Keratinocyte (primary cell): ENCODE data around the gene REPS1. TPM values are rescaled to one million over a fixed set of nuclear protein-coding genes. Genes with fewer than 3 reads are reported as not detected.

Source experiments
- DNase-seq: peaks from one replicate; pipeline ENCODE4 v3.0.0-alpha.2; 2011; ENCODE audit warnings: low read depth, missing footprints, low spot score
- FAIRE-seq: peaks from 2 replicates; lab custom pipeline; 2011; peaks lifted over from hg19 to GRCh38; lab: Jason Lieb, UNC
- H2AFZ ChIP-seq: 2 replicates; pipeline ENCODE4 v1.6.0; 2012; ENCODE audit warnings: low read length, control low read depth, inconsistent platforms; ENCODE audit not compliant: control insufficient read depth
- H3K27ac ChIP-seq: 2 replicates; pipeline ENCODE4 v1.5.1; 2011; ENCODE audit warnings: low read length; ENCODE audit not compliant: control insufficient read depth, insufficient read depth
- H3K27me3 ChIP-seq: 3 replicates; pipeline ENCODE4 v1.6.0; 2011; ENCODE audit warnings: low read length; ENCODE audit not compliant: control insufficient read depth, insufficient read depth; ENCODE audit errors: extremely low read depth
- H3K36me3 ChIP-seq, 2 experiments: 2 replicates in 1 of 2; 3 replicates in 1 of 2; pipeline ENCODE4 v1.5.1; 2011; ENCODE audit warnings: low read length in 2 of 2, mild to moderate bottlenecking in 1 of 2; ENCODE audit not compliant: control insufficient read depth in 2 of 2, insufficient read depth in 2 of 2; ENCODE audit errors: extremely low read depth in 1 of 2
- H3K4me1 ChIP-seq: 3 replicates; pipeline ENCODE4 v1.5.1; 2011; ENCODE audit warnings: low read length; ENCODE audit not compliant: control insufficient read depth, insufficient read depth; ENCODE audit errors: extremely low read depth
- H3K4me2 ChIP-seq: 3 replicates; pipeline ENCODE4 v1.6.0; 2011; ENCODE audit warnings: low read depth, low read length; ENCODE audit not compliant: control insufficient read depth, insufficient read depth; ENCODE audit errors: extremely low read depth
- H3K4me3 ChIP-seq, 3 experiments: fragments of 200-600 bp in 1 of 3; sonication (generic) in 1 of 3; 2 replicates in 2 of 3; 3 replicates in 1 of 3; pipeline ENCODE4 v1.5.1; 2011 to 2016; ENCODE audit warnings: low read length in 3 of 3, mild to moderate bottlenecking in 3 of 3, control low read depth in 2 of 3, inconsistent platforms in 1 of 3, low read depth in 1 of 3, mixed read lengths in 1 of 3, mixed run types in 1 of 3, moderate library complexity in 1 of 3; ENCODE audit not compliant: control insufficient read depth in 2 of 3, insufficient read depth in 2 of 3; ENCODE audit errors: extremely low read depth in 1 of 3
- H3K79me2 ChIP-seq: 2 replicates; pipeline ENCODE4 v1.6.0; 2012; ENCODE audit warnings: low read length; ENCODE audit not compliant: control insufficient read depth, insufficient read depth
- H3K9ac ChIP-seq: 3 replicates; pipeline ENCODE4 v1.6.0; 2011; ENCODE audit warnings: low read length; ENCODE audit not compliant: control insufficient read depth, insufficient read depth; ENCODE audit errors: extremely low read depth
- H3K9me1 ChIP-seq: 3 replicates; pipeline ENCODE4 v1.6.0; 2011; ENCODE audit warnings: low read length; ENCODE audit not compliant: control insufficient read depth, insufficient read depth; ENCODE audit errors: extremely low read depth
- H3K9me3 ChIP-seq: 2 replicates; pipeline ENCODE4 v1.5.1; 2012; ENCODE audit warnings: low read depth, low read length; ENCODE audit not compliant: control insufficient read depth
- H4K20me1 ChIP-seq: 3 replicates; pipeline ENCODE4 v1.6.0; 2011; ENCODE audit warnings: low read length; ENCODE audit not compliant: control insufficient read depth, insufficient read depth; ENCODE audit errors: extremely low read depth
- CTCF ChIP-seq, 3 experiments: IDR thresholded peaks in 1 of 3; conservative IDR thresholded peaks in 1 of 3; optimal IDR thresholded peaks in 1 of 3; 2 replicates in 2 of 3; 3 replicates in 1 of 3; pipeline versions ENCODE3 to v1.5.1; 2011; ENCODE audit warnings: low read length in 3 of 3, mild to moderate bottlenecking in 3 of 3, moderate library complexity in 2 of 3, control low read depth in 1 of 3, inconsistent platforms in 1 of 3; ENCODE audit not compliant: insufficient read depth in 2 of 3; ENCODE audit errors: extremely low read depth in 1 of 3
- EZH2 ChIP-seq: IDR thresholded peaks from one replicate; pipeline ENCODE4 v1.6.1; 2012; ENCODE audit warnings: inconsistent platforms, mild to moderate bottlenecking, low read length, moderate library complexity
- dilution Hi-C: fragments of 300-500 bp; cut with MboI; formaldehyde crosslinking; loops from one replicate; pipeline ENCODE4 v1.7.0; 2020; ENCODE audit warnings: low sequenced_read_pairs; ENCODE audit not compliant: extremely low pct_ligation_motif_present
- polyA plus RNA-seq, 5 experiments: library from polyadenylated mRNA; depleted of rRNA in 3 of 5; stranded (reverse) in 3 of 5; stranded (forward) in 1 of 5; unstranded in 1 of 5; fragments of >200 nt; gene quantifications; 1 replicate in 1 of 5; 2 replicates in 3 of 5; 3 replicates in 1 of 5; pipeline versions ENCODE4 v1.2.1 to v1.2.3, GENCODE V29; 2011 to 2012; ENCODE audit warnings: missing spikeins in 2 of 5, low read depth in 1 of 5, low replicate concordance in 1 of 5

The REPS1 gene
- polyA plus RNA-seq, 1 donor (not counting 4 experiments of a cell fraction or from before 2014, with no cell fraction given): 61.3 TPM

GRCh38 chr6:138970856-138971425 is 17.1 kb downstream of the REPS1 start:
- no peaks in the 10 kb centered on the region for H3K36me3 ChIP-seq
- DNase-seq: peak; percentile 67
- TF ChIP-seq EZH2: no peak
- no peak for TF ChIP-seq CTCF (optimal IDR thresholded peaks at IDR 0.05 in 1 of 3, IDR thresholded peaks at IDR 0.05 in 1 of 3, conservative IDR thresholded peaks at IDR 0.05 in 1 of 3; ENCODE audit: extremely low read depth in 1 of 3, insufficient read depth in 2 of 3, low read length in 3 of 3)
- peaks cover 2% of the 10 kb centered on the region for H3K9me1 ChIP-seq
- H3K27me3 ChIP-seq: no peaks in the 10 kb centered on the region
- H3K4me2 ChIP-seq: peak overlapping the region; percentile 81
- H4K20me1 ChIP-seq: no peaks in the 10 kb centered on the region
- H3K27ac ChIP-seq: peak overlapping the region; percentile 91
- H2AFZ ChIP-seq: no peak overlapping the region
- H3K9ac ChIP-seq: peak overlapping the region; percentile 72
- dilution Hi-C loops: no loop called here
- H3K79me2 ChIP-seq: peaks cover 83% of the 10 kb centered on the region
- FAIRE-seq: peak; percentile 91
- H3K4me3 ChIP-seq: peak overlapping the region in 1 of 3 experiments; percentile 25
- peaks cover 54% of the 10 kb centered on the region for H3K4me1 ChIP-seq
- H3K9me3 ChIP-seq: no peaks in the 10 kb centered on the region

- H3K36me3 ChIP-seq: no peaks in the 10 kb centered on the region
- H3K9me1 ChIP-seq: peaks cover 2% of the 10 kb centered on the region
- H3K9ac ChIP-seq: peak overlapping the region; percentile 72
- H3K27ac ChIP-seq: peak overlapping the region; percentile 91
- H4K20me1 ChIP-seq: no peaks in the 10 kb centered on the region
- H3K27me3 ChIP-seq: no peaks in the 10 kb centered on the region
- H2AFZ ChIP-seq: no peak overlapping the region
- dilution Hi-C loops: no loop called here
- H3K4me2 ChIP-seq: peak overlapping the region; percentile 81
- peaks cover 54% of the 10 kb centered on the region for H3K4me1 ChIP-seq
- no peak for DNase-seq
- H3K9me3 ChIP-seq: no peaks in the 10 kb centered on the region
- no peak overlapping the region for H3K4me3 ChIP-seq
- H3K79me2 ChIP-seq: peaks cover 83% of the 10 kb centered on the region
- no peak for FAIRE-seq
- TF ChIP-seq CTCF (optimal IDR thresholded peaks at IDR 0.05 in 1 of 3, IDR thresholded peaks at IDR 0.05 in 1 of 3, conservative IDR thresholded peaks at IDR 0.05 in 1 of 3; ENCODE audit: extremely low read depth in 1 of 3, insufficient read depth in 2 of 3, low read length in 3 of 3) (no peak), EZH2 (no peak)
Observed at GRCh38 chr6:138970159-138970558, 17.9 kb downstream of the REPS1 start.
